ENCODE results near the gene PPP1CC.
"Not testable (repeated sequence)": the region's sequence is repeated elsewhere in the genome, so short reads cannot be mapped to it uniquely, and the experiment has no call there.

Gene PPP1CC

DNA sequence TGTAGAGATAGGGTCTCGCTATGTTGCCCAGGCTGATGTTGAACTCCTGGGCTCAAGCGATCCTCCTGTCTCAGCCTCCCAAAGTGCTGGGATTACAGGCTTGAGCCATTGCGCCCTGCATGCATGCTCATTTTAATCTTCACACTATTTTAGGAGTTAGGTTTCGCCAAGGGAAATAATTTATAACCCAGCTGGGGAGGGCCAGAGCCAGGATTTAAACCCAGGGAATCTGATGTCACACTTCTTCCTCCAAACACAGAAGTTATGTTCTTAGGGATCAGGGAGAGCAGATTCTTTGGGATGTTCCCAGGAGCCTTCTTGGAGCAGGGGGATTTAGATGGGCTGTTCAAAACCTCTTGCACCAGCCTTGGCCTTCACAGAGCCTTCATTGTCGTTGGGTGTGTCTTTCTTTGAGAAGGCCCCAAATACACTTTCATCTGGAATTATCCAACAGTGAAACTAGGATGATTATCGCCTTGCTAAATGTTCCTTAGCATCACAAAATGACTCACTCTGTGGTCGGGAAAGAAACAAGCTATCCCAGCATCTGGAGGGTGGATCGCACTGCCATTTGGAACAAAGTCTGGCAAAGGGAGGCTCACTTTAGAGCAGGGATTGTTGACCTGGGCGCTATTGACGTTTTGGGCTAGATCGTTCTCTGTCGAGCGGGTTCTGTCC, 8.2 kb upstream of the PPP1CC start:
- no peak for DNase-seq

DNA sequence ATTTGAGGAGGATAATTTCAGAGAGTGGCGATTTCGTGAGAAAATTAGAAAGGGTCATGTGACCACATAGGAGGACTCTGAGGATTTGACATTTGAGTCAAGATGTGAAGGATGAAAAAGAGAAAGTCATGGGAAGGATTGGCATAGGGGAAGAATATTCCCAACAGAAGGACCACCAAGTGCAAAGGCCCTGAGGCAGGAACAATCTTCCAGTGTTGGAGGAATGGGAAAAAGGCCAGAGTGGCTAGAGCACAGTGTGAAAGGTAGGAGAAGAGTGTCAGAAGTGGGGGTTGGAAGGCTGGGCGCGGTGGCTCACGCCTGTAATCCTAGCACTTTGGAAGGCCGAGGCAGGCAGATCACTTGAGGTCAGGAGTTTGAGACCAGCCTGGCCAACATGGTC, 3.9 kb upstream of the PPP1CC start:
- no peak for DNase-seq

DNA sequence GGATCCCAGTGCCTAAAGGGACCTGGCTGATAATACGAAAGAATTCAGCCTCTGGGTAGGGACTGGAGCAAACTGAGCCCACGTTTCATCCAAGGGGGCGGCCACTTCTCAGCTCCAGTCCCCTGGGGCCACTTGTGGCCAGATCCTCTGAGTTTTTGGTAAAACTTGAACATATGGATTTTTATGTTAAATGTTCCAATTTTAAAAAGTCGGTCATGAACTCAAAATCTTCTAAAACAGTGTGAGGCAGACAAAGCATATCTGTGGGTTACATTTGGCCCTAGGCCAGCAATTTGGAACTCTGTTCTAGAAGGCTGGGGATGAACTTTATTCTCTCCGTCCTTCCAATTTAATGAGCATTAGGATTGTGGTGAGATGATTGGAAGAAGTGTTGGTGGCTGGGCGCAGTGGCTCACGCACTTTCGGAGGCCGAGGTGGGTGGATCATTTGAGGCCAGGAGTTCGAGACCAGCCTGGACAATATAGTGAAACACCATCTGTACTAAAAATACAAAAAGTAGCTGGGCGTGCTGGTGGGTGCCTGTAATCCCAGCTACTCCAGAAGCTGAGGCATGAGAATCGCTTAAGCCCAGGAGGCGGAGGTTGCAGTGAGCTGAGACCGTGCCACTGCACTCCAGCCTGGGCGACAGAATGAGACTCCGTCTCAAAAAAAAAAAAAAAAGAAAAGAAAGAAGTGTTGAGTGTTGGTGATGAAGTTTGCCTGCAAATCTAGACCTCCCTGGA, 3.0 kb upstream of the PPP1CC start:
- no peak for DNase-seq

DNA sequence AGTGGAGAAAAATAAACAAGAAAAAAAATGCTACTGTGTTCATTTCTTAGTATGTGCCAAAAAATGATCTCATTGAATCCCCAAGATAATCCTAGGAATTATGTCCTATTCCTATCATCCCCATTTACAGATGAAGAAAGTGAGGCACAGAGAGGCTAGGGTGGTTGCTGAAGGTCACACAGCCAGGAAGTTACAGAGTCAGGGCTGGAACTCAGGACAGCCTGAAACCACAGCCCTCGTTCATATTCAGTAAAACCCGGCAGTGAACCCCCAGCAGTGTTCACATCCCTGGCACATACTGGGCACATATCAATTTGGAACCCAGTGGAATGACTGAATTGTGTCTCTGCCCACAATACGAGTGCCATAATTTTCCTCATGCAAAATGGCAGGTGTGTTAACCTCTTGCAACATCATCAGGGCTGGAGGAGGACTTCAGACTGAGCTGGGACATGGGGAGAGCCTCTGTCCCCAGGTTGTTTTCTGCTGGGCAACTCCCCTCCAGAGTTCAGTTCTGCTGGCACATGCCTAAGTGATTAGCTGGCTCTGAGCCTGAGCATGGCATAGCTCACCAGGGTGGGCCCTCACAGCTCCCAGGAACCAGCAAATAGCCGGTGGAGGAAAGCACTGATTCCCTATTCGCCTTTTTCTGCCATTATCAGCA, 2.0 kb upstream of the PPP1CC start:
- DNase-seq: no peak

DNA sequence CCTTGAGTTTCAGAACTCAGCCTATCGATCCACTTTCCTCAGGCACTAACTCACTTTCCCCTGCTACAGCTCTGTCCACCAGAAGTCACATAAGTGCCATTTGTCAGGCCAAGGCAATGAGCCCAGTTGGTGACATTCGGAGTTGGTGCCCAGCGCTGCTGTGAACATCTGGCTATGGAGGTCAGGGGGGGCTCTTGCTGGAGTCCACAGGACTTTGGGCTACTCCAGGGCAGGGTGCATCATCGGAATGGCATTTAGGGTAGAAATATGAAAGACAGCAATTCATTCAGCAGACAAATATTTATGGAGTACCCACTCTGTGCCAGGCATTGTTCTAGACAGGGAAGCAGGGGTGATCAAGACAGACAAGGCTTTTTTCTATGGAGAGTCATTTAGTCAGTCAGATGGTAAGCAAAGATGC, 1.5 kb upstream of the PPP1CC start:
- DNase-seq: no peak

DNA sequence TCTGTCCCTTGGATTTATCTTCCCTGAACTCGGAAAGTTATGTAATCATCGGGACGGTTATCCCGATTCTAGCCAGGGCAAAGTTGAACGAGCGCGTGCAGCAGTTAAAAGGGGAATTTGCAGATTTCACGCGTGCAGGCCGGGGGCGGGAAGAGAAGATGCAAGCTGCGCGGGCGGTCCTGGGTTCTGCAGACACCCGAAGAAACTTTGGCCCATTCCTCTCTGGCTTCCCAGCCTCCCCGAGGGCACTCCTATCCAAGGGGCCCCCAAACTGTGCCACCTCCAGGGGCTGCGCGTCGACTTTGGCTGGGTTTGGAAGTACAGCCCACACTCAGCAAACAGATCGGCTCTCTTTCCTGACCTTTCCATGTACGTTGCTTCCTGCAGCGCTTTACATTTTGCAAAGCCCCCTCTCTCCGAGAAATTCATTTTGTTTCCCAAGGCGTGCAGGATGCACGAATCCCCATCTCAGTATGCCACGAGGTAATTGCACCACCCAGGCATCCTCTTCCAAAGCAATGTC, 941 bp upstream of the PPP1CC start:
- DNase-seq: no peak

DNA sequence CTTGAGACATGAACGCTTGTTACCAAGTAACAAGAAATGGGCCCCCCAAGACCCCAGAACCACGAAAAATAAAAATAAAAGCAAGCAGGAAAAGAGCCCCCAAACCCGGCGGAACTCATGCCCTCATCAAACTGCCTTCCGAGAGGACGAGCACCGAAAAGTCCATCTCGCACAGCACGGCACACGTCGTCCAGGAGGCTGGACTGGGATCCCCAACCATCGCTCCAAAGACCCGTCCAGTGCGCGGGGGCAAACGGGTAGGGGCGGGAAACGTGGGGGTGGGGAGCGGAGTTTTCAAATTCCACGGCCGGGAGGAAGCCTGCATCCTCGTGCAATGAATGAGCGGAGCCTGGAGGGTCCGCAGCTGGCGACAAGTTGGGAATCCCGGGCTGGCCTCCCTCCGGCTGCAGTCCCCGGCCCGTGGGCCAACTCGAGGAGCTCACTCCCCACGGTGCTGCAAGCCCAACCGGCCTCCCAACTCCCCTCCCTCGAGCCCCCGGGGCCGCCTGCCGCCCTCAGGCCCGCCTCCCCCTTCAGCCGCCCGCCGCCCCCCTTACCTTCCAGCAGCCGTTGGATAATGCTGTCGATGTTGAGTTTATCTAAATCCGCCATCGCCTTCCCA, 484 bp downstream of the PPP1CC start:
- no peak for DNase-seq

DNA sequence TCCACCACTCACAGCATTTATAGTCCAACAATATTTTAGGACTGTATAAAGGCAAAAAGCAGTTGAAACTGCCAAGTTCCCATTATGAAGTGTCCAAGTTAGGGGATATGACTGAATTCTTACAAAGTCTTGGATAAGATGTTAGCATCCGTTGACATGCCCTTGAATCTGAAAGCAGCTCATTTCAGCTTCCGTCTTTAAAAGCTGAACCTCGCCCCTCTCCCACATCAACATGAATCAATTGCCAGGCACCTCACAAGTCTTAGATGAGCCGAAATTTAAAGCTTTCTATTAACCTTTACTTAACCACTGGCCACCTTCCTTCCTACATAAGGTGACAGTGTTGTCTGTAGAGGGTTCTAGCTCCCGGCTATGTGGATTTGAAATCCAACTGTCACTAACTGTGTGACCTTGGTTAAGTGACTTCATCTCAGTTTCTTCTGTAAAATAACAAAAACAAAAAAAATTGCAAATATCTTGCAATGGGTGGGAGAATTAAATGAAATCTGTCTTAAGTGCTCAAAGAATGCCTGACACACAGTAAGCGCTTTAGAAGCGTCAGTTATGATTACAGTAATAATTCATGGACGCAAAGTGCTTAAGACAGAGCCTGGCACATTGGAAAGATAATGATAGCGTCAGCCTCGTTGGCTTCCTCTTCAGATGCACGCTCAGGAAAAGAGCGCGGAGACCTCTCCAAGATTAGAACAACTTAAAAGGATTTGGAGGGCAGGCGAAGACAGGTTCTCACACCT, 1.2 kb downstream of the PPP1CC start:
- DNase-seq: no peak

DNA sequence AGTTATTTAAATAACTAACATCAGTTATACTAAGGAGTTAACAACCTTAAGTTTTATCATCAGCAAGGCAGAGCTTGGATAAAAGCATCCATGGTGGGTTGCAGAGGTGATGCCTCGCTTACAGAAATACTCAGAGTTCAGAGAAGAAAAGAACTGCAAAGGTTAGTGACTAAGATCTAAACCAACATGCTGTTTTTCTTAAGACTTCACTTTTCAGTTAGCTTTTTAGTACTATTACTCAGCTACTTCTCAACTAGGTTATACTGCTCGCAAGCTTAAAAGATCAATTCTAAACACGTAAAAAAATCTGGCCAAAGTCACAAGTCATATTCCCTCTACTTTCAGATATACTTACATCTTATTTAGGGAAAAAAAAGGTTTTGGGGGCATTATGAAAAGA, 2.8 kb downstream of the PPP1CC start:
- no peak for DNase-seq

DNA sequence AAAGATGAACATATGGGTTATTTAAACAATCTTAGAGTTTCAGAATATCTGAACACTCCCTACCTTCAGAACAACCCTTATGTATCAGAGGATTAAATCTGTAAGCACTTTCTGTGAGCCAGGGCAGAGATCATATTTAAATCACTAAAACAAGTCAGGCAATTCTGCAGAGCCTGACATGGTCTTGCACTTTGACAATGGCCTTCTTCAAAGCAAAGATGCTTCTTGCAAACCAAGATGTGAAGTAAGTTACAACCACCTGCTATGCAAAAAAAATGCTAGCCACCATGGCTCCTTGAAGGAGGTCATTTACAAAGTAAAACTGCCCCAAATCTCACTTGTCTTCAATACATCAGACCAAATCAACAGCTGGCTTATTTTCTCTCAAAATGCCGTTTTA, 3.2 kb downstream of the PPP1CC start:
- no peak for DNase-seq

DNA sequence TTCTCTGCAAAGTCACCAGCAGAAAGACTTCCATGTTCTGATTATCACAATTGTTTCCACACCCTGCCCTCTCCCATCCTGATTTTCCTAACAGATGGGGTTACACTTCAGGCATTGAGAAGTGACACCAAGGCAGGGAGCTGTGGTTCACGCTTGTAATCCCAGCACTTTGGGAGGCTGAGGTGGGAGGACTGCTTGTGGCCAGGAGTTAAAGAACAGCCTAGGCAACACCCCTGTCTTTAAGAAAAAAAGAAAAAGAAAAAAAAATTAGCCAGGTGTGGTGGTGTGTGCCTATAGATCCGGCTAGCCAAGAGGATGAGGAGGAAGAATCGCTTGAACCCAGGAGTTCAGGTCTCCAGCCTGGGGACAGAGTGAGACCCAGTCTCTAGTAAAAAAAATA, 5.2 kb downstream of the PPP1CC start:
- no peak for DNase-seq

DNA sequence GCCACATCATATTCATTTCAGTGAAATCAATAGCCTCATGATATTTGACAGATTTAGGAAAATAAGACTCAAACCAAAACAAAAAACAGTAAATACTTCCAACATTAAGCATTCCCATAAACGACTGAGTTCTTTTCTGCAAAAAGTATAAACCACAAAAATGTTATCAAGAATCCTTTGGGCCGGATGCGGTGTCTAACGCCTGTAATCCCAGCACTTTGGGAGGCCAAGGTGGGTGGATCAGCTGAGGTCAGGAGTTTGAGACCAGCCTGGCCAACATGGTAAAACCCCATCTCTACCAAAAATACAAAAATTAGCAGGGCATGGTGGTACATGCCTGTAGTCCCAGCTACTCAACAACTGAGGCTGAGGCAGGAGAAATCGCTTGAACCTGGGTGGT, 5.7 kb downstream of the PPP1CC start:
- DNase-seq: not testable (repeated sequence)

DNA sequence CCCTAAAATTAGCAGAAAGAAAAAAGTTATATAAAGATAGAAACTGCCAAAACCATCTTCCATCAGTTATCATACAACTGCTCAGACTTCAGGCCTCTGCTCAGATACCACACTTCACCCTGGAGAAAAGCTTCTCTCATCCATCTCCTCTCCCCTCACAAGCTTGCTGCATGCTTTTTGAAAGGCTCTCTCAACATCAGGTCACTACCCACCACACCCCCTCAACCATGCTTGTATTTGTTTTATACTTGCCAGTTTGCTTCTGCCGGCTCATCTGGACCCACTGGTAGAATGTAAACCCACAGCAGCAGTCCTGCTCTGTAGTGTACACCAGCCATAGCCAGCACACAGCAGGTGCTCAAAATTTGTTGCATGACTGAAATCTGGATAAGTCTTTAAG, 8.8 kb downstream of the PPP1CC start:
- no peak for DNase-seq

DNA sequence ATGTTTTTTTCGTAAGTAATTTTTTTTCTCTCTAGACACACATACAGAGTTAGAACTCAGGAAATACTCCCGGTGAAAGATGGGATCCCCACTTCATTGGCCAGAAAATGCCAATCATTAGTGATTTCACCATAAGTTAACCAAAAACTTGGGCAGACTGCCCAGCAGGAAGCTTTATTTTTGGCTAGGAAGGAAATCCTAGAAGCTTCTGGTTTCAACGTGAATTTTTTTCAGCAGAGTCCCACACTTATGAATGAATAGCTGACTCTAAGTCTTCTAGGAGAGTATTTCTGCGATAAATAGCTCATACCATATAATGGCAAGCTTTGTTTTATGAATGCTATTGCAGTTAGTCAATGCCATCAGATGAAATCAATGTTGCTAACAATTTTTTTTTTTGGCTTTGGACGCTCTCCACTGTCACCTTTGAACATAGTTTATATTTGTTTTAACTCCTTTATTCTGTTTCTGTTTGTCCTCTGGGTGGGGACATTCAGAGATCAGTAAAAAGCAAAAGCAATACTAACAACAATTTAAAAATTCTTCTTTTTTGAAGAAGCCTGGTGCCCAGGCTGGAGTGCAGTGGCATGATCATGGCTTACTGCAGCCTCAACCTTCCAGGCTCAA, 9.5 kb downstream of the PPP1CC start:
- no peak for DNase-seq

DNA sequence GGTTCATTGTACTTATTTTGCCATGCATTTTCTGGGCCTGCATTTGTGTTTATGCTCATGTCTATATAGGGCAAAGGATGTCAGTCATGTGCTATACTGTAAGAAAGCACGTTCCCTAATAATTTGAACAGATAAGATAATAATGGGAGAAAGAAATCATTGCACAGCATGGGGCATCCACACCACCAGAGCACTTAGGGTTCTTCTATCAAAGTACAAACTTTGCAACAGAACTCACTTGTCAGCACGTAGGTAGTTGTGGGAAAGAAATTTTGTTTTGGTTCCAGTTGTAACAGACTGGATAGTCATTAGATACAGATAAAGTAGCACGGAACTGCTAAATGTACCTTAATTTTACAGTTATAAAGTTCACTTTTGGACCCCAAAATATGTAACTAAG, 10.1 kb downstream of the PPP1CC start:
- DNase-seq: no peak

DNA sequence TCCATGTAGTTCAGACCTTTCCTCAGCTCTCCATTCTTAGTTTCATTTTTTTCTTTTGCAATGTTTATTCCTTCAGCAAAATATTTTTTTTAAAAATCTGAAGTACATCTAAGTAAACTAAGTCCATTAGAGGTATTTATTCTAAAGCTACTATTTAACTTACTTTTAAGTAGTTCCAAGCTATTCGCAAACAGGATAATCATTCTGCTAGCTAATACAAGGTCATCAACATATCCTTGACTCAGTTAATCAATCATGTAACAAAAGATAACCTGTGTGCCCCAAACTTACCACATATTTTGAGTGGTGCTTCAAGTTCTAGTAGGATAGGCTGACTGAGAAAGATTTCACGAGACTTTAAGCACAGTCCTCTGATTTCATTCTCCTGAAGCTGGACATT, 11.2 kb downstream of the PPP1CC start:
- no peak for DNase-seq

DNA sequence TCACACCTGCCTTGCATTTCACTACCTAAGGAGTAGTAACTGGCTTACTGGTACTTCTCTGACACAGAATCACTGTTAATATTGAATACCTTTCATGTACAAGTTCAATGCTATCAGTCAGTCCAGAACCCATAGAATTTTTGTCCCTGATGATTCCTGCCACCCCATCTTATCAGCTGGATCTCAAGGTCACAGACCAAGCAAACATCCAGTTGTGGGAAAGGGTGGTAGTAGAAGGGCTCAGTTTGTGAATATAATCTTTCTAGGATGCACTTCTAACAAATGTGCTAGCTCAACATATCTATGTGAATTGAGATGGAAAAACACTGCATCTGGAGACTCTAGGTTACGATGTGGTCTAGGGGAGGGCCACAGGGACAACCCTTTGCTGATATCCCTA, 14.1 kb downstream of the PPP1CC start:
- DNase-seq: no peak

DNA sequence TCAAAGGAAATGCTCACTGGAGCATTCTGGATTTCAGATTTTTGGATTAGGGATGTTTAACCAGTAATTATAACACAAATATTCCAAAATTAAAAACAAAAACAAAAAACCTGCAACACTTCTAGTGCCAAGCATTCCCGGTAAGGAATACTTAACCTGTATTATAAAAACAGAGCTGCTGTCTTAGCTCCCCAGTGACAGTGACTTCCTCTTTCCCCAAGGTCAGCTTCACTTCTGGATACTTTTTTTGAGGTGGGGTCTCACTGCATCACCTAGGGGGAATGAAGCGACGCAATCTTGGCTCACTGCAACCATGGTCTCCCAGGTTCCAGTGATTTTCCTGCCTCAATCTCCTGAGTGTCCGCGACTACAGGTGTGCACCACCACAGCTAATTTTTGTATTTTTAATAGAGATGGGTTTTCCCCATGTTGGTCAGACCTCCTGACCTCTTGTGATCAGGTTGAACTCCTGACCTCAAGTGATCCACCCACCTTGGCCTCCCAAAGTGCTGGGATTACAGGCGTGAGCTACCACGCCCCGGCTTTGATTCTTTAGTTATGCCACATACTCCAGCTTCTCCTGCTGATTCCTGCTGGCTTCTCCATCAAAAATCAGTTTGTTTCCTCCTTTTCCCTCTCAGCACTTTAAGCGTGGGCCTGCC, 15.9 kb downstream of the PPP1CC start:
- DNase-seq: no peak

DNA sequence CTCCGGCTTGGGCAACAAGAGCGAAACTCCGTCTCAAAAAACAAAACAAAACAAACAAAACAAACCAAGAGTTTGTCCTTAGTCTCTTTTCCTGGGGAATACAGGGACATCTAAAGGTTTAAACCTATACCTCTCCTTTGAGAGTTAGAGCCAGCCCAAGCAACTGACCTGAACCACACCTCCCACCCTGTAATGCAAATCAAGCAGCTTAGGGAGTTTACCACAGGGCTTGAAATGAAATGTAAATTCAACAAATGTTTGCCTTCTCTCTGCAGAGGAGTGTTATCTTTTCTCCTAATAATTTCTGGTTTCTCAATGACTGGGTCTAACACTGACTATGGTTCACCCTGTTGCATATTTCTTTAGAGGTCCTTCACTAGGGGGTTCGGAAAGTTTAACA, 16.7 kb downstream of the PPP1CC start:
- no peak for DNase-seq

DNA sequence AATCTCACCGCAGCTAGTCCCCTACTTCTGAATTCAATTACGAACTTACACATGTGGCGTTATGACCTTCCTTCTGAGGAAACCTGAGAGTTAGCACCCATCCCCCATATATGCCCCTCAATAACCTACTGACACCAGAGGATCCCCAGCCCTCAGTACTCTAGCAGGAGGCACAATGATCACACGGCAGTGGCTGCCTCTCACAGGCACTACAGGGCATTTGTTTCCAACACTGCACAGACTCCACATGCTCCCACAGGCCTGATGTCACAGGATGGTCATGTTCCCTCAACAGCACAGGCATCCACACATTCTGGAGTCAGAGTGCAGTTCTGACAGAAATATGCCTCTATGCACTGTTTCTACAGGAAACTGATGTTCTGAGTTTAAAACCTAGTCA, 17.4 kb downstream of the PPP1CC start:
- DNase-seq: no peak

DNA sequence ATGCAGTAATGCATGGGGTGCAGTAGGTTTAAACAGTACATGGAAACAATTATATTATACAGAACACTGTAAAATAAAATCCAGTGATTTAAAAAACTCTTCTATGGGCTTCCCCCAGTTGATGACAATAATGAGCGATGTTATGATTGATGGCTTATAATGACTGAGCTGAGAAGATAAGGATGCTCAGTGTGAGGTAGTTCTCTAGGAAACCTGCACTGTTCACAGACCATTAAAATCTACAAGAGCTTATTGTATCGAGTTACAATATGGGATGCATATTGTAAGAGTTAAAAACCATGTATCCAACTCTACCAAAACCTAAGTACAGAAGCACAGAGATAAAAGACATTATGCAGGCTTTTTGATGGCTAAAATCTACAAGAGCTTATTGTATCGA, 19.8 kb downstream of the PPP1CC start:
- DNase-seq: not testable (repeated sequence)

DNA sequence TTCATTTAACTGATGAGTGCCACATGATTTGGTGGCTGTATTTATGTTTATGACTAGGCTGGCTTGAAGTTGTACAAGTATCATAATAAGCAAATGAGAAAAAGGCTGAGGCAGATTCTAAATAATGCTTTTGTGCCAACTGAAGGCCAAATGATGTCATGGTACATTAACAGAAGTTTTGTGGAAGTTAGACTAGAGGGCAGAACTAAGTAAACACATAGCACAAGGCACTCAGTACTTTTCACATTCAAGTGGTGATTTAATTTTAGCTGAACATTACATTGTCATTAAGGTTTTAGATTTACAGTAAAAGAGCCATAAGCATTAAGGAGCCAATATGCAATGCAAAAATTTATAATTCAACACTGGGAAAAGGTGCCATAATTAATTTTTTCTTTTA, 21.1 kb downstream of the PPP1CC start:
- no peak for DNase-seq

Measured in NCI-H524 treated with DMSO at 0.1 percent for 48 hours (cell line).